ENCODE measurements around the gene BCAS3.
A peak's percentile ranks its signal among the peaks of the same experiment; 100 is the strongest.
"Not testable (repeated sequence)": the region's sequence is repeated elsewhere in the genome, so short reads cannot be mapped to it uniquely, and the experiment has no call there.

Gene BCAS3

GRCh38 chr17:61005958-61006357, 328.3 kb downstream of the BCAS3 start:
- DNase-seq (ENCODE audit: low spot score): not testable (repeated sequence)

GRCh38 chr17:61007980-61008379, 330.3 kb downstream of the BCAS3 start:
- DNase-seq (ENCODE audit: low spot score): peak; percentile 4

- no peak for DNase-seq (ENCODE audit: low spot score)
These were observed 332.0 kb downstream of the BCAS3 start for GRCh38 chr17:61009663-61010062.

DNA sequence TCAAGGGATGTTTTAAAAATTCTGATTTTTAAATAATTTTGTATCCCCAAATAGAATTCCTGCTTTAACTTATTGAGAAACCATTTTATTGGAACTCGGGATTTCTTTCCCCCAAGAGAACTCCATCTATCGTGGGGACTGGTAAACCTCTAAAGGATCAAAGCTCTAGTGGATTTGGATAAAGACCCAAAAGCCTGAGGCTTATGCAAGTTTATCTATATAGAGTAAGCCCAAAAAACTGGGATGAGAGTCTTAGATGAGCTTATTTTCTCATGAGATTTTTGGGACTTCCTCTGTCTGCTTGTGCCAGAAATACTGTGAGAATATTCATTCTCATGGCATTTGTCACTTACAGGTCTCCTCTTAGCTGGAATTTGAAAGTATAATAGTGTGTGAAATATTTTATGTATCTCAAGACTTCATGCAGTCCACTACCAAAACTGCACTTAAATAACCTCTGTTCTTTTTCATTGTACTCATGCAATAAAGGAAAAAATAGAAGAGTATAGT, 333.1 kb downstream of the BCAS3 start:
- DNase-seq (ENCODE audit: low spot score): no peak

DNA sequence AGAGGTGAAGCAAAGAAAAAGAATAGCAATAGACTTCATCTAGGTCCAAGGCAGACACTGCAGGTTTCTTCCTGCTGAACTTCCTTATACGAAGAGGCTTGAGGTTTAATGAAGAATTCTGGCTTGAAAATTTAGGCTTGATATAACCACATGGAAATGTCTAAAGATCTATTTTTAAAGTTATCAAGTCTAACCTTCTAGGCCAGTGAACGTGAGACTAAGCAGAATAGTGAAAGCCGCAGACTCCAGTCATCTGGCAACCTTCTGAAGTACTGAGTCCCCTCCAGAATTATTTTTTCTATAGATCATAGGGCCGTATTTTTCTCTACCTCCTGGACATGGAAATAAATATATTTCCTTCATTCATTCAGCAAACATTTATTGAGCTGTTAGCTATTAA, 333.6 kb downstream of the BCAS3 start:
- no peak for DNase-seq (ENCODE audit: low spot score)

DNA sequence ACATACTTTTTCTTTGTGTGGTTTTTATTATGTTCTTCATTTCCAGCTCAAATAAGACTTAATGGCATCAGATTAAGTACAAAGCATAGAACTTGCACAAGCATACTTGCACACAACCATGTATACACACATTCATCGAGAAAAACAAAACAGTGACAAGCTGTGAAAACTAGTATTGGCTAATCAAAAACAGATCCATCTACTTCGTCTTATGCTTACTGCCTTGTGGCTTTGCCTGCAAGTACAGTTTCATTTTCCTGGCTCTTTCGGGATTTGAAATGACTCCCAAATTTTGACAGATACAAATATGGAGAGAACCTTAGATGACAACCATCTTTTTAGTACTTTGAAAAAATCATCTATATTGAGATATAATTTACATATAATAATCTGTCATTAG, 338.3 kb downstream of the BCAS3 start:
- DNase-seq (ENCODE audit: low spot score): no peak

GRCh38 chr17:61017317-61018006, 339.8 kb downstream of the BCAS3 start:
- DNase-seq (ENCODE audit: low spot score): no peak

GRCh38 chr17:61018938-61019337, 341.3 kb downstream of the BCAS3 start:
- DNase-seq (ENCODE audit: low spot score): no peak

DNA sequence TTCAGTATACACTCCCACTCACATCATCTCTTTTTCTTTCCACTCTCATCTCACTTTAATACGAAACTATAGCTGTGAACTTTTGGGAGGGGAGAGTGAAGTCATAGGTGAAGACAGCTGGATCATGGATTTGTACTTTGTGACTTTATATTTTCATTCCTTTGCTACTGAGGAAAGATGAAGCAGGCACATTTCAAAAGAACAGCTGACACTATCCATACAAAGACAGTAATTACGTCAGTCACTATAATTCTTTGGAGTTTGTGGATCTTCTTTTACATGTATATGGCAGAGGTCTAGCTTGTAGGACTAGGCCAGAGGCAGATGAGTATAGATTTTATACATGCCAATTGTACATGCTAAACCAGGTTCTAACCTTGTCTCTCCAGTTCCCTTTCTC, 346.3 kb downstream of the BCAS3 start:
- DNase-seq (ENCODE audit: low spot score): no peak

GRCh38 chr17:61026818-61027217, 349.2 kb downstream of the BCAS3 start:
- DNase-seq (ENCODE audit: low spot score): no peak

DNA sequence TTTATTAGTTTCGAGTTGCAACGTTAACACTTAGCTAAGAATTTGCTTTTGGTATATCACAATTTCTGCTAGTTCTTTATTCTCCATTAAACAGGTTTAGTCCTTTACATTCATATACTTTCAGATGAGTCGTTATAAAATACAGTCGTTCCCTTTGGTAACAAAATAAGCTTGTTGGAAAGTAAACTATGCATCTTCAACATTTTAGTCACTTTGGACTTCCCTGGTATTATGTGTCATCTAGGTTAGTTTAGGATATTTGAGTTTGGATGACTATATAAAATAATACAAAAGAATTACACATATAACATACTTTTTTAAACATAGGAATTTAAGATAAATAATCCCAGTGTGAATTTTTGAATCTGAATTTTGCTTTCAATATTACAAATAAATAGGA, 351.5 kb downstream of the BCAS3 start:
- DNase-seq (ENCODE audit: low spot score): no peak

DNA sequence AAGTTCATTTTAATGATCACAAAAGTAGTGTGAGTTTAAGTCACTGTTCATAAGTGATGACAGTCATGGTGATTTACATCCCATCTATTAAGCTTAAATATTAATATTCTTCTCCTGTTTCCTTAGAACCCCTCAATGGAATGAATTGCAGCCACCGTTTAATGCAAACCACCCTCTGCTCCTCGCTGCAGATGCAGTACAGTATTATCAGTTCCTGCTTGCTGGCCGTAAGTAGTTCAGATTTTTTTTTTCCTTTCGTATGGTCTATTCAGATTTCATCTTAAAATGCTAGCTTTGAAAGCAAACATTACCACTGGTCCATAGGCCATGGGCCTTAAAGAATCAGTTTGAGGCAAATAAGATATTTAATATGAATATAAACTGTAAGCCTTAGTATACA, 363.0 kb downstream of the BCAS3 start:
- DNase-seq (ENCODE audit: low spot score): no peak

GRCh38 chr17:61042348-61042747, 364.7 kb downstream of the BCAS3 start:
- not testable (repeated sequence) for DNase-seq (ENCODE audit: low spot score)

DNA sequence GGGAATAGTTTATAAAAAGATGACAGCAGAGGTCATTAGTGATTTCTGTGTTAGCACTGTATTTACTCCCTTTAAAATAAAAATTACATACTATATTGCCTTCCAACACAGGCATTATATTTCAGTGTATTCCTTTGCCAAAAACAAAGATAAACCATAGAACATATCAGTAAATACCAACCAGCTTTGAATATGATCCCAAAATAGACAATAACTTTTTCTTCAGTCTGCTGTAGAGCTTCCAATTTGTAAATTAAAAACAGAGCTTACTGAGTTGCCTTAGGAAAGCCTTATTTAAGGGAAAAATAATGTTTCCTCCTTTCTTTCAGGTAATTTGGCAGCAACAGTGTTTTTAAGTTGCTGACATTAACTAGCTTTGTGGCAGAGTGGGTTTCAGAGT, 369.9 kb downstream of the BCAS3 start:
- DNase-seq (ENCODE audit: low spot score): no peak

DNA sequence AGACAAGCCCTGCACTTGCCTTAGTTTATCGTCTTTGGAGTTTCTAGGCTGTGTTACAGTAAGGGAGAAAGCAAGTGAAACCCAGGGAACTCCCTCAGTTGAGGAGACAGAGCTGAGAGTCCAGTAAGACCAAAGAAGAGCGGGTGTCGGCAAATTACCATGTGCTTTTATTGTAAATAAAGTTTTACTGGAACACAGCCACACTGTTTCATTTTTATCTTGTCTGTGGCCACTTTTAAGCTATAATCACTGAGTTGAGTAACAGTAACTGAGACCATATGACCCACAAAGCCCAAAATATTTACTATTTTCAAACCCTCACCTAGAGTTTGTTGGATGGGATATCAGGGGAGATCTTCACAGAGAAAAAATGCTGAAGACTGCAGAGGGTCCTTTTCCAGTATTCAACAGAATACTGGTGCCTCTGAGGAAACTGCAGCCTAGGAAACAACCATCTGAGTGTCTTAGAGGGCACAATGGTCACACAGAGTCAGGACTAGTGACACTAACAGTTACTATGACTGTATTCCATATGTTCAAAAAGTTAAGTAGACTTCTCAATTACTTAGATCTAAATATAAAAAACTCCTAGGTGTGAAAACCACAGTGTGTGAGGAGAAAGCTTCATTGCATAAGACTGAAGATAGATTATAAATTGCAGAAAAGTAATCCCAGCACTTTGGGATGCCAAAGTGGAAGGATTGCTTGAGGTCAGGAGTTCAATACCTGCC, 370.9 kb downstream of the BCAS3 start:
- no peak for DNase-seq (ENCODE audit: low spot score)

- no peak for DNase-seq (ENCODE audit: low spot score)
These were observed 375.8 kb downstream of the BCAS3 start for GRCh38 chr17:61053469-61053868.

GRCh38 chr17:61054436-61054835, 376.8 kb downstream of the BCAS3 start:
- no peak for DNase-seq (ENCODE audit: low spot score)

GRCh38 chr17:61057257-61057656, 379.6 kb downstream of the BCAS3 start:
- DNase-seq (ENCODE audit: low spot score): no peak

- peak; percentile 21 for DNase-seq (ENCODE audit: low spot score)
These were observed 380.4 kb downstream of the BCAS3 start for GRCh38 chr17:61058066-61058465.

DNA sequence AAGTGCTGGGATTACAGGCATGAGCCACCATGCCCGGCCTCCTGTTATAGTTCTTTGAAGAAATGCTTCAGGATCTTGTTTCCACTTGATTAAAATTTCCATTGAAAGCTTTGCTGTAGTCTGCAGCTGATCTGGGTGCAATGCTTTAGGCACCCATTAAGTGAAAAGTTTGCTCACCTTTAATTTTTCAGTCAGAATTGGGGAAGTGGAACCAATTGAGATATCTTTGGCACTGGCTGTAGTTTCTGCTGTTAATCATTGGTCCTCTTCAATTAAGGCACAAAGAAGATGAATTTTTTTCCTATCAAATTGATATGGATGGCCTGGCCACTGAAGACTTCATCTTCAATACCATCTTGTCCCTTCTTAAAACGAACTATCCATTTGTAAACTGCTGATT, 385.9 kb downstream of the BCAS3 start:
- no peak for DNase-seq (ENCODE audit: low spot score)

DNA sequence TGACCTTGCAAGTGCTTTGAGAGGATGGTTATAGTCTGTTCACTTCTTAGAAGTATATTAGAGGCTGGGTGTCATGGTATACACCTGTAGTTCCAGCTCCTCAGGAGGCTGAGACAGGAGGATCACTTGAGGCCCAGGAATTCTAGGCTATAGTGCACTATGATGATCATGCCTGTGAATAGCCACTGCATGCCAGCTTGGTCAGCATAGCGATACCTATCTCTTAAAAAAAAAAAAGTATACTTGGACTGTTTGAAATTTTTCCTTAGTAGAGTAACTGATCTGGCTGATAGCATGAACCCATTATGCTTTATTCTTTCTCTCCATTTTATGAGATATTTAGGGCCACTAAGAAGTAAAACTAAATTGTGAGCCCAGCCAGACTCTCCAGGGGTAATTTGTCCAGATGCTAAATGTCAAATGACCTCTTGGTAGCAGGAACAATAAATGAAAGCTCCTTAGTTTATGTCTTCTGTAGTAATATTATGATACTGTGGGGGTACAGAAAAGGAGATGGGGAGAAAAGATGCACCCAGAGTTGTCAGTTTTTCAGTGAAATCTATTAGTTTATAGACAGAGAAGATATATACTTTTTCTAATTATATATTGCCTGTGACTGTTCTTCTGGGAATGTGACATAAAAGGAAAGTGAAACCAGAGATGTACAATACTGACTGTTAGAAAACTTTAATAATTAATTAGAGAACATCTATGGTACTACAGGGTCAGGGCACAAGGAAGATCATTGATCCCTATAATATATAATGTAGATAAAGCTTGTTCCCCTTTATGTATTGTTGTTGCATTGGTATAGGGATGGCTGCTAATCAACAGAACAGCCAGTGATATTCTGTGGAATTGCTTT, 386.7 kb downstream of the BCAS3 start:
- no peak for DNase-seq (ENCODE audit: low spot score)

- no peak for DNase-seq (ENCODE audit: low spot score)
These were observed 387.7 kb downstream of the BCAS3 start for GRCh38 chr17:61065263-61065773.
